ENCODE measurements around the gene IMMP2L.

The IMMP2L gene

DNA sequence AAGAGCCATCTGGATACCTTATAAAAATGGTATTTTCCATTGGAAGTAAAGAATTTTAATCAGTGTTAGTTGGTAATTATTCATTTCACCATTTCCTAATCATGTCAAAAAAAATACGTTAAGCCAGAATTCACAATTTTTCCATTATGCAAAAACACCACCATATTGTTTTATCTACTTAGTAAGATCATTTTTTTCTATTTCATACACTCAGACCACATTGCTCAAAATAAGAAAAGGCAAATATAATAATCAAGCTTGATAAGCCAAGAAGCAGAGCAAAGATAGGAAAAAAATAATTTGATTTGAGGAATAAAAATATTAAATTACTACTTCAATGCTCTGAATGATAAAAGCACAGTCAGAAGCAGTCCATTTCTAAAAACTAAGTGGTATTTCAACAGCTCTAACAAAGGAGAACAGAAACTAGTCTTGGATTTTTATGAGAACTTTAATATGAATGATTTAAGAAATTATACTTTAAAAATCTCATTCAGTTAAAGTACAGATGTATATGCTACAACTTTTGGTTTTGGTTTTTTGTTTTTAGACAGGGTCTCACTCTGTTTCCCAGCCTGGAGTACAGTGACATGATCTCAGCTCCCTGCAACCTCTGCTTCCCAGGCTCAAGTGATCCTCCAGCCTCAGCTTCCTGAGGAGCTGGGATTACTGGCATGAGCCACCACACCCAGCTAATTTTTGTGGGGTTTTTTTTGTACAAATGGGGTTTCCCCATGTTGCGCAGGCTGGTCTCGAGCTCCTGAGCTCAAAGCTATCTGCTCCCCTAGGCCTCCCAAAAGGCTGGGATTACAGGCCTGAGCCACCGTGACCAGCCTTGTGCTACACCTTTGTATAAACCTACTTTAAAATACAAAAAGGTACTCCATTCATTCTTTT lies 424.7 kb downstream of the IMMP2L start:
- TF ChIP-seq SIN3A (IDR thresholded peaks at IDR 0.05; ENCODE audit: borderline replicate concordance, insufficient read depth, low read length) (no peak), POLR2AphosphoS5 (IDR thresholded peaks at IDR 0.05; ENCODE audit: low read depth, low read length) (no peak), TAF1 (IDR thresholded peaks at IDR 0.05; ENCODE audit: borderline replicate concordance, insufficient read depth, low read length) (no peak), FOXP2 (optimal IDR thresholded peaks at IDR 0.05; ENCODE audit: borderline replicate concordance, extremely low read depth, extremely low read length, insufficient read depth) (no peak)
- TF ChIP-seq, protein P1, sequence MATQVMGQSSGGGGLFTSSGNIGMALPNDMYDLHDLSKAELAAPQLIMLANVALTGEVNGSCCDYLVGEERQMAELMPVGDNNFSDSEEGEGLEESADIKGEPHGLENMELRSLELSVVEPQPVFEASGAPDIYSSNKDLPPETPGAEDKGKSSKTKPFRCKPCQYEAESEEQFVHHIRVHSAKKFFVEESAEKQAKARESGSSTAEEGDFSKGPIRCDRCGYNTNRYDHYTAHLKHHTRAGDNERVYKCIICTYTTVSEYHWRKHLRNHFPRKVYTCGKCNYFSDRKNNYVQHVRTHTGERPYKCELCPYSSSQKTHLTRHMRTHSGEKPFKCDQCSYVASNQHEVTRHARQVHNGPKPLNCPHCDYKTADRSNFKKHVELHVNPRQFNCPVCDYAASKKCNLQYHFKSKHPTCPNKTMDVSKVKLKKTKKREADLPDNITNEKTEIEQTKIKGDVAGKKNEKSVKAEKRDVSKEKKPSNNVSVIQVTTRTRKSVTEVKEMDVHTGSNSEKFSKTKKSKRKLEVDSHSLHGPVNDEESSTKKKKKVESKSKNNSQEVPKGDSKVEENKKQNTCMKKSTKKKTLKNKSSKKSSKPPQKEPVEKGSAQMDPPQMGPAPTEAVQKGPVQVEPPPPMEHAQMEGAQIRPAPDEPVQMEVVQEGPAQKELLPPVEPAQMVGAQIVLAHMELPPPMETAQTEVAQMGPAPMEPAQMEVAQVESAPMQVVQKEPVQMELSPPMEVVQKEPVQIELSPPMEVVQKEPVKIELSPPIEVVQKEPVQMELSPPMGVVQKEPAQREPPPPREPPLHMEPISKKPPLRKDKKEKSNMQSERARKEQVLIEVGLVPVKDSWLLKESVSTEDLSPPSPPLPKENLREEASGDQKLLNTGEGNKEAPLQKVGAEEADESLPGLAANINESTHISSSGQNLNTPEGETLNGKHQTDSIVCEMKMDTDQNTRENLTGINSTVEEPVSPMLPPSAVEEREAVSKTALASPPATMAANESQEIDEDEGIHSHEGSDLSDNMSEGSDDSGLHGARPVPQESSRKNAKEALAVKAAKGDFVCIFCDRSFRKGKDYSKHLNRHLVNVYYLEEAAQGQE (IDR thresholded peaks at IDR 0.05; ENCODE audit: insufficient read depth in 1 of 2, low read depth in 2 of 2, low read length in 2 of 2), result no peak

DNA sequence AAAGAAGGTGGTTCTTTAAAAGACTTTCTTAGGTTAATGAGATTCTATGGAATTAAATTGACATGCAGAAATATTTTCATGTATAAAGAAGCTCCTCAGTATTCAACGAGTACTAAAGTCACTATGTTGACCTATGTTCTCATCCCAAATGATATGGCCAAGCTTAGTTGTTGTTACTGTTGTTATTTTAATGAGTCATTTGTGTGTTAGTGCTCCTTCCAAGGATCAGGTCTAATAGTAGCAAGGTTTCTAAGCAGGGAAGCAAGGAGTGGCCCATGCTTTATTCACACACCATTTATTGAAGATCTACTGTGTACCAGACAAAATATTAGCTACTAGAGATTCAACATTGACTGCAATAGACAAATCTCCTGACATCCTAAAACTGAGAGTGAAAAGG lies 429.5 kb downstream of the IMMP2L start:
- no peak for TF ChIP-seq SIN3A (IDR thresholded peaks at IDR 0.05; ENCODE audit: borderline replicate concordance, insufficient read depth, low read length)
- TF ChIP-seq POLR2AphosphoS5 (IDR thresholded peaks at IDR 0.05; ENCODE audit: low read depth, low read length), result no peak
- TF ChIP-seq TAF1 (IDR thresholded peaks at IDR 0.05; ENCODE audit: borderline replicate concordance, insufficient read depth, low read length), result no peak

DNA sequence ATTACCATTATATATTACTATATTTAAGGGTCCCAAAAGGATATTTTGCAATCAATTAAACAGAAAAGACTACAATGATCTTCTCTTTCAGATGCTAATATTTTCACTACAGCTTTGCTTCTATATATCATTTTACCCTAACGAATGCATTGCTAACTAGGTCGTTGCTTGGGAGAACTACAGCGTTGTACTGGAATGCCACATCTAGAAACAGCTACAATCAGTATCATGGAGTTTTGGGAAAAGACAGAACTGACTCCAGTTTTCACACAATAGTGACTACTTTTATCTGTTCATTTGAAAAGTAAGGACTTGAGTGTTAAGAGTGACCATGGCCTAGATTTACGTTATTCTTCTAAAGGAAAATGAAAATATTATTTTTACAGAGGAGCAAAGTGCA lies 432.9 kb downstream of the IMMP2L start:
- no peak for TF ChIP-seq TAF1 (IDR thresholded peaks at IDR 0.05; ENCODE audit: borderline replicate concordance, insufficient read depth, low read length)
- TF ChIP-seq FOXP2 (optimal IDR thresholded peaks at IDR 0.05; ENCODE audit: borderline replicate concordance, extremely low read depth, extremely low read length, insufficient read depth), result no peak
- TF ChIP-seq, protein P1 (IDR thresholded peaks at IDR 0.05; ENCODE audit: insufficient read depth in 1 of 2, low read depth in 2 of 2, low read length in 2 of 2), result no peak
- no peak for TF ChIP-seq POLR2AphosphoS5 (IDR thresholded peaks at IDR 0.05; ENCODE audit: low read depth, low read length)
- TF ChIP-seq SIN3A (IDR thresholded peaks at IDR 0.05; ENCODE audit: borderline replicate concordance, insufficient read depth, low read length), result no peak

DNA sequence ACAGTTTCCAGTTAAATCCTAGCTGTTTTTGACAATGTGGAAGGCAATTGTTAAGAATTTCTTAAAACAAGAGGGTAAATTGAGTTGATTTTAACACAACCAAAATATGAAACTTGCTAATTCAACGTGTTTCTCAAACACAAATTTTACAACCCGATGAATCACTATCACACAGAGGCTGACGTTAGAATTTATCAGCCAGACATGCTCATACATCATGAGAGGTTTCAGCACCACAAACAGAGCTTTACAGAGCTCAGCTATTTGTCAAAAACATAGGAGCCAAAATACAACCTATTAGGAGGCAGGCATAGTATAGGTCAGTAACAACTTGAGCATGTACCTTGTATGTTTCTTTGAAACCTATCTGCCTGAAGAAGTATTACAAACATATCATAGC lies 435.3 kb downstream of the IMMP2L start:
- TF ChIP-seq, protein P1 (IDR thresholded peaks at IDR 0.05; ENCODE audit: insufficient read depth in 1 of 2, low read depth in 2 of 2, low read length in 2 of 2), result peak in 1 of 2 experiments; percentile 87; a peak in 2 of 4 replicates
- TF ChIP-seq POLR2AphosphoS5 (IDR thresholded peaks at IDR 0.05; ENCODE audit: low read depth, low read length), result no peak

DNA sequence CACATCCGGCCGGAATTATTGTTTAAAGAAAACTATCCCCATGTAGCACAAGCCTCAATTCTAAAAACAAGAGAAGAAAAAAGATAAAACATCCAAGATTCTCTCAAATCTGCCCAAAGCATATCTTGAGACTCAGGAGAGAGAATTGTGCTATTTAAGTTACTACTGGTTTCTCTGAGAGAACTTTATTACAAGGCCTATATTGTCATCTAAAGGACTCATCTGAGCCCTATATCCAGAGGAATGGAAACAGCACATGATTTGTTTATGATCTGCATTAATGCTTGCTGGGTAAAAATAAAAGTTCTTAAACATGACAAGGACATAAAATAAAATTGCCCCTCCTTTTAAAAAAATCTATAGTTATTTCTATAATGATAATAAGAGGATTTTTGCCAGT lies 446.3 kb downstream of the IMMP2L start:
- TF ChIP-seq POLR2AphosphoS5 (IDR thresholded peaks at IDR 0.05; ENCODE audit: low read depth, low read length) (no peak), SIN3A (IDR thresholded peaks at IDR 0.05; ENCODE audit: borderline replicate concordance, insufficient read depth, low read length) (no peak), FOXP2 (optimal IDR thresholded peaks at IDR 0.05; ENCODE audit: borderline replicate concordance, extremely low read depth, extremely low read length, insufficient read depth) (no peak), TAF1 (IDR thresholded peaks at IDR 0.05; ENCODE audit: borderline replicate concordance, insufficient read depth, low read length) (no peak)
- TF ChIP-seq, protein P1 (IDR thresholded peaks at IDR 0.05; ENCODE audit: insufficient read depth in 1 of 2, low read depth in 2 of 2, low read length in 2 of 2), result no peak
